Body of pancreas (tissue), 4 donors: ENCODE measurements around the gene ALG14. TPM values are rescaled to one million over a fixed set of nuclear protein-coding genes. Genes with fewer than 3 reads are reported as not detected.

Experiments
- ATAC-seq: fragments of 150-250 bp; one replicate; pipeline ENCODE4 v1.9.1; 2016
- DNase-seq, 4 donors: peaks; one replicate each; pipeline ENCODE4 v3.0.0-alpha.2; 2019
- H3K27ac ChIP-seq, 4 donors: fragments of 200-600 bp; sonication (generic); 1 replicate in 3 of 4; 2 replicates in 1 of 4; pipeline versions ENCODE4 v1.5.1 to v1.6.1; 2016 to 2019; ENCODE audit warnings: mild to moderate bottlenecking in 1 of 4, mixed read lengths in 1 of 4, moderate library complexity in 1 of 4
- H3K27me3 ChIP-seq, 2 donors: fragments of 200-600 bp; sonication (generic); one replicate each; pipeline ENCODE4 v1.6.0; 2016; ENCODE audit warnings: mild to moderate bottlenecking in 1 of 2
- H3K36me3 ChIP-seq, 2 donors: fragments of 200-600 bp; sonication (generic); replicated peaks in 1 of 2; 2 replicates each; pipeline ENCODE4 v1.5.1; 2016; ENCODE audit warnings: low read depth in 2 of 2; ENCODE audit not compliant: insufficient read depth in 1 of 2
- H3K4me1 ChIP-seq: fragments of 200-600 bp; sonication (generic); one replicate; pipeline ENCODE4 v1.6.0; 2016
- H3K4me3 ChIP-seq, 2 donors: fragments of 200-600 bp; sonication (generic); 1 replicate in 1 of 2; 2 replicates in 1 of 2; pipeline ENCODE4 v1.5.1; 2016 to 2019
- H3K9me3 ChIP-seq, 3 donors: fragments of 200-600 bp; sonication (generic); 1 replicate in 2 of 3; 2 replicates in 1 of 3; pipeline ENCODE4 v1.5.1; 2016
- POLR2A ChIP-seq, 3 donors: fragments of 450-650 bp; IDR thresholded peaks; one replicate each; pipeline ENCODE4 v1.6.1; 2016; ENCODE audit warnings: antibody characterized with exemption in 3 of 3, mild to moderate bottlenecking in 2 of 3
- WGBS, 2 donors: methylation state at CpG; one replicate each; pipeline ENCODE4 v1.1.5; 2017; 5-methylcytosine and 5-hydroxymethylcytosine counted together
- intact Hi-C: fragments of 100-400 bp; cut with DNase I; formaldehyde crosslinking; loops from one replicate; pipeline ENCODE4 v1.15.1; 2023
- total RNA-seq, 2 donors: library from RNA; depleted of rRNA; stranded (reverse); fragments of >200 nt; gene quantifications; one replicate each; pipeline ENCODE4 v1.1.0, GENCODE V29; 2016
- TF ChIP-seq, protein P1 (sequence below), 7 experiments: fragments of 450-650 bp in 4 of 7; fragments of 200-600 bp in 3 of 7; sonication (generic) in 3 of 7; IDR thresholded peaks; one replicate each; pipeline ENCODE4 v1.5.1; 2016 to 2019; ENCODE audit warnings: antibody characterized with exemption in 7 of 7

Gene ALG14
- total RNA-seq, 2 donors from 2014 or later: 0.78 to 0.99 TPM

- Histone ChIP-seq H3K4me1 (peaks cover 54% of the 10 kb centered on the region), H3K27me3 (no peaks in the 10 kb centered on the region), H3K9me3 (no peaks in the 10 kb centered on the region), H3K36me3 (no peaks in the 10 kb centered on the region), H3K27ac (peak overlapping the region; percentile 82 to 94 (median 91)), H3K4me3 (peak overlapping the region; percentile 19 to 72)
- 23 to 57% methylated on average over 18 to 38 of the region's 40 CpGs for WGBS, 2 donors
- ATAC-seq (peak; percentile 22), DNase-seq (peak; percentile 41 to 58 (median 54))
- TF ChIP-seq, protein P1, sequence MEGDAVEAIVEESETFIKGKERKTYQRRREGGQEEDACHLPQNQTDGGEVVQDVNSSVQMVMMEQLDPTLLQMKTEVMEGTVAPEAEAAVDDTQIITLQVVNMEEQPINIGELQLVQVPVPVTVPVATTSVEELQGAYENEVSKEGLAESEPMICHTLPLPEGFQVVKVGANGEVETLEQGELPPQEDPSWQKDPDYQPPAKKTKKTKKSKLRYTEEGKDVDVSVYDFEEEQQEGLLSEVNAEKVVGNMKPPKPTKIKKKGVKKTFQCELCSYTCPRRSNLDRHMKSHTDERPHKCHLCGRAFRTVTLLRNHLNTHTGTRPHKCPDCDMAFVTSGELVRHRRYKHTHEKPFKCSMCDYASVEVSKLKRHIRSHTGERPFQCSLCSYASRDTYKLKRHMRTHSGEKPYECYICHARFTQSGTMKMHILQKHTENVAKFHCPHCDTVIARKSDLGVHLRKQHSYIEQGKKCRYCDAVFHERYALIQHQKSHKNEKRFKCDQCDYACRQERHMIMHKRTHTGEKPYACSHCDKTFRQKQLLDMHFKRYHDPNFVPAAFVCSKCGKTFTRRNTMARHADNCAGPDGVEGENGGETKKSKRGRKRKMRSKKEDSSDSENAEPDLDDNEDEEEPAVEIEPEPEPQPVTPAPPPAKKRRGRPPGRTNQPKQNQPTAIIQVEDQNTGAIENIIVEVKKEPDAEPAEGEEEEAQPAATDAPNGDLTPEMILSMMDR (IDR thresholded peaks at IDR 0.05): no peak
- TF ChIP-seq POLR2A (IDR thresholded peaks at IDR 0.05): no peak
- intact Hi-C loops: no loop called here
These were observed 145.2 kb downstream of the ALG14 start for GRCh38 chr1:94927405-94928175.

DNA sequence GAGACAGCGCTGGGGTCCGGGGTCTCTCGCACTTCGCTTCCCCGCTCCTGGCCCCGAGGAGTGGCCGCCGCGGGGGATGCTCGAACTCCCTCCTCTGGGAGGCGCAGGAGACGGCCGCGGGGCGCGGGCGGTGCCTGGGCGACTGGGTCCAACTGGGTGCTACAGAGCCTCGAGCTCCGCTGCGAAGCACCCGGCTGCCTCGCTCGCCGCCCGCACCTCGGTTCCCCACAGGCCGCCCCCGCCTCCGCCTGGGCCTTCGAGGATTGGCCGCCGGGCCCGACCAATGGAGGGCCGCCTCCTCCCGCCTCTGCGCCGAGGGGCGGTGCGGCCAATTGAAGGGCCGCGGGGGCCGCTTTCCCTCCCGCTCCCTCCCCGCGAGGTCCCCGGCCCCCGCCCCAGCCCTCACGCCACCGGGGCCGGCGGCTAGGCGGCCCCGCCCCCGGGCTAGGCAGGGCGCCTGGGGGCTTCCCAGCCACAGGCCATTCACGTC lies 145.8 kb downstream of the ALG14 start, which contains the start of gene CNN3:
Gene CNN3 (minus strand): TSS at position 196 of the 490 bp plus-strand sequence. CDS start 216 bp downstream, outside the sequence.
- DNase-seq (peak; percentile 86 to 93 (median 91)), ATAC-seq (peak; percentile 86)
- Histone ChIP-seq H3K27me3 (no peaks in the 10 kb centered on the region), H3K4me1 (peaks cover 58% of the 10 kb centered on the region), H3K9me3 (no peaks in the 10 kb centered on the region), H3K4me3 (peak within 1 kb of the TSS; percentile 47 to 72), H3K36me3 (no peaks in the 10 kb centered on the region), H3K27ac (peak within 1 kb of the TSS; percentile 82 to 94 (median 91))
- 0 to 1% methylated on average over 9 to 49 of the region's 57 CpGs for WGBS, 2 donors
- intact Hi-C loops: no loop called here
- TF ChIP-seq POLR2A (IDR thresholded peaks at IDR 0.05): peak; percentile 96 to 98 (median 97)
- TF ChIP-seq, protein P1 (IDR thresholded peaks at IDR 0.05): peak in 1 of 7 experiments; percentile 14

DNA sequence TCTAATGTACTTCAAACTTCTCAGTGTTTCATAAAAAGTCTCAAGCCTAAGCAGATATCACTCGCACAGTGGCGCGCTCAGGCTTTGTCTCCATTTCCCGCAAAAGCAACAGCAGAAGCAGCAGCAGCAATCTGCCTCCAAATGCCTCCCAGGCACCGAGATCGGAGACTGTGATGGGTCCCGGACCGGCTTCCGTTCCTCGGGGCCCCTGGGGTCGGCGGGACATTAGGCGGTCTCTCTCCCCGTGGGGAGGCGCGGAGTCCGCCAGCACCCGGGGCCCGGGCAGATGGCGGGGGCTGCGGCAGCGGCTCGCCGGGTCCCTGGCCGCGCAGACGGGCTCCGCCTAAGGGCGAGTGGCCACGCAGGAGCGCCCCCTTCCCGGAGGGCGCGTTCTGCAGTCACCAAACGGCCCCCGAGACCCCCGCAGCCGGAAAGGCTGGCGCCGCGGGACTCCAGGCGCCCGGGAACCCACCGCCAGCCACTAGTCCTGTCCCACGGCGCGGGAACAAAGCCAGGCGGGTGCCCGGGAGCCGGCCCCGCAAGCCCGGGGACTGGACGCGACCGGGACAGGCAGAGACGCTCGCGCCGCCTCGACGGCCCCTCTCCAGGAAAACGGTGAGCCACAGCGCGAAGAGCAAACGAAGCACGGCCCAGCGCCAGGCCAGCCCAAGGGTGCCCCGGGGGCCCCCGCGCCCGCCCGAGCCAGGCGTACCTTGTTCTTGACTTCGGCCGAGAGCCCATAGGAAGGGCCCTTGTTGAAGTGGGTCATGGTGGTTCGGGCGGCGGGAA lies 146.4 kb downstream of the ALG14 start:
- intact Hi-C loops: no loop called here
- ATAC-seq (peak; percentile 45), DNase-seq (peak; percentile 40 to 65 (median 53))
- Histone ChIP-seq H3K9me3 (no peaks in the 10 kb centered on the region), H3K36me3 (no peaks in the 10 kb centered on the region), H3K27me3 (no peaks in the 10 kb centered on the region), H3K4me3 (peak overlapping the region; percentile 47 to 72), H3K27ac (peak overlapping the region; percentile 82 to 94 (median 91)), H3K4me1 (peaks cover 58% of the 10 kb centered on the region)
- TF ChIP-seq, protein P1 (IDR thresholded peaks at IDR 0.05): peak; percentile 11 to 52 (median 27)
- no peak for TF ChIP-seq POLR2A (IDR thresholded peaks at IDR 0.05)
- WGBS, 2 donors: 0% methylated on average over 3 to 76 of the region's 78 CpGs

GRCh38 chr1:94925561-94926125 lies 147.1 kb downstream of the ALG14 start:
- H3K4me3 ChIP-seq: peak overlapping the region; percentile 47 to 72
- peaks cover 58% of the 10 kb centered on the region for H3K4me1 ChIP-seq
- intact Hi-C loops: no loop called here

More at GRCh38 chr1:94925561-94926125, 147.1 kb downstream of the ALG14 start:
- Histone ChIP-seq H3K36me3 (no peaks in the 10 kb centered on the region), H3K27me3 (no peaks in the 10 kb centered on the region), H3K27ac (peak overlapping the region; percentile 82 to 94 (median 91)), H3K9me3 (no peaks in the 10 kb centered on the region)
- 2 to 3% methylated on average over 18 to 23 of the region's 23 CpGs for WGBS, 2 donors
- peak; percentile 46 to 88 (median 76) for TF ChIP-seq POLR2A (IDR thresholded peaks at IDR 0.05)
- TF ChIP-seq, protein P1 (IDR thresholded peaks at IDR 0.05): peak in 3 of 7 experiments; percentile 3 to 20 (median 16)
- DNase-seq (peak; percentile 69 to 77 (median 74)), ATAC-seq (peak; percentile 60)
